ENCODE results near the gene TBX1. TPM values are rescaled to one million over a fixed set of nuclear protein-coding genes. Genes with fewer than 3 reads are reported as not detected.

The TBX1 gene
- total and polyA plus RNA-seq, 2 of the 13 experiments (the other 11 are each of a cell fraction or from before 2014, with no cell fraction given) = not detected

DNA sequence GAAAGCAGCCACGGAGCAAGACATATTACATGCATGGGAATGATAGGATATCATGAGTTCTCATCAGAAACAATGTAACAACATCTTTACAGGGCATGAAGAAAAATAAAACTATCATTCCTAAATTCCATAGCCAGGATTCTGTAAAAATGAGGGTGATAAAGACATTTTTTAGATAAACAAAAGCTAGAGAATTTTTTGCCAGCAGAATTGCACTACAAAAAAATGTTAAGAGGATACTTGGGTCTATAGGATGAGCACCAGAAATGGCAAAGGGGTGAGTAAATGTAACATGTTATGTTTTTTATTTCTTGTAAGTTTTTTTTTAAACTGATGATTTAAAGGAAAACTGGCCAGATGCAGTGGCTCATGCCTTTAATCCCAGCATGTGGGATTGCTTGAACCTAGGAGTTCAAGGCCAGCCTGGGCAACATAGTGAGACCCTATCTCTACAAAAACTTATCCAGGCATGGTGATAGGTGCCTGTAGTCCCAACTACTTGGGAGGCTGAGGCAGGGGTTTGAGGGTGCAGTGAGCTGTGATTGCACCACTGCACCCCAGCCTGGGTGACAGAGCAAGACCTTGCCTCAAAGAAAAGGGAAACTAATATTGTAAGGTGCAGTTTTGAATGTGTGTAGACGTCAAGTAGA is 33.2 kb downstream of the TBX1 start:
- Histone ChIP-seq H3K36me3 (replicated peaks in 1 of 2; ENCODE audit: control insufficient read depth in 1 of 2, insufficient read depth in 2 of 2, low read length in 2 of 2) (no peaks in the 10 kb centered on the region), H3K4me2 (ENCODE audit: low read depth, low read length) (no peak overlapping the region), H3K4me3 (replicated peaks in 1 of 3; ENCODE audit: insufficient read depth in 1 of 3, low read depth in 2 of 3, low read length in 3 of 3) (no peak overlapping the region), H3K4me1 (ENCODE audit: insufficient read depth, low read length) (peaks cover 7% of the 10 kb centered on the region; the same call in 1 of the 2 replicates), H3K79me2 (ENCODE audit: insufficient read depth, low read length) (no peaks in the 10 kb centered on the region), H2AFZ (ENCODE audit: low read length) (no peak overlapping the region), H3K27ac (ENCODE audit: extremely low read length, insufficient read depth, low read length) (no peak overlapping the region), H3K9ac (ENCODE audit: insufficient read depth, low read depth, low read length) (no peak overlapping the region), H4K20me1 (ENCODE audit: insufficient read depth, low read length) (no peaks in the 10 kb centered on the region), H3K27me3 (ENCODE audit: control insufficient read depth in 1 of 2, insufficient read depth in 2 of 2, low read length in 2 of 2) (no peaks in the 10 kb centered on the region), H3K9me3 (ENCODE audit: low read length) (no peaks in the 10 kb centered on the region)
- FAIRE-seq (no peak), ATAC-seq (no peak), DNase-seq (ENCODE audit: low spot score) (no peak)
- BruUV-seq (replicated peaks) = no TSS peak
- WGBS (ENCODE audit: low lambda C conversion rate) = 43% methylated on average over 2 of the region's 2 CpGs
- TF ChIP-seq, protein P1, sequence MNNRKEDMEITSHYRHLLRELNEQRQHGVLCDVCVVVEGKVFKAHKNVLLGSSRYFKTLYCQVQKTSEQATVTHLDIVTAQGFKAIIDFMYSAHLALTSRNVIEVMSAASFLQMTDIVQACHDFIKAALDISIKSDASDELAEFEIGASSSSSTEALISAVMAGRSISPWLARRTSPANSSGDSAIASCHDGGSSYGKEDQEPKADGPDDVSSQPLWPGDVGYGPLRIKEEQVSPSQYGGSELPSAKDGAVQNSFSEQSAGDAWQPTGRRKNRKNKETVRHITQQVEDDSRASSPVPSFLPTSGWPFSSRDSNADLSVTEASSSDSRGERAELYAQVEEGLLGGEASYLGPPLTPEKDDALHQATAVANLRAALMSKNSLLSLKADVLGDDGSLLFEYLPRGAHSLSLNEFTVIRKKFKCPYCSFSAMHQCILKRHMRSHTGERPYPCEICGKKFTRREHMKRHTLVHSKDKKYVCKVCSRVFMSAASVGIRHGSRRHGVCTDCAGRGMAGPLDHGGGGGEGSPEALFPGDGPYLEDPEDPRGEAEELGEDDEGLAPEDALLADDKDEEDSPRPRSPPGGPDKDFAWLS (CRISPR knock-in tag; IDR thresholded peaks at IDR 0.05; ENCODE audit: borderline replicate concordance) = no peak
- TF ChIP-seq FOXO1 (CRISPR knock-in tag; IDR thresholded peaks at IDR 0.05) (no peak), ZNF230 (CRISPR knock-in tag; IDR thresholded peaks at IDR 0.05) (no peak), DMAP1 (CRISPR knock-in tag; IDR thresholded peaks at IDR 0.05) (no peak), MATR3 (CRISPR knock-in tag; IDR thresholded peaks at IDR 0.05) (no peak), ADNP (CRISPR knock-in tag; IDR thresholded peaks at IDR 0.05) (no peak), ESRRA (CRISPR knock-in tag; IDR thresholded peaks at IDR 0.05; ENCODE audit: low read depth) (no peak), RARG (CRISPR knock-in tag; IDR thresholded peaks at IDR 0.05; ENCODE audit: low read depth) (no peak), ZNF33B (CRISPR knock-in tag; IDR thresholded peaks at IDR 0.05) (no peak), MIER2 (CRISPR knock-in tag; IDR thresholded peaks at IDR 0.05) (no peak)
- TF ChIP-seq, protein P2, sequence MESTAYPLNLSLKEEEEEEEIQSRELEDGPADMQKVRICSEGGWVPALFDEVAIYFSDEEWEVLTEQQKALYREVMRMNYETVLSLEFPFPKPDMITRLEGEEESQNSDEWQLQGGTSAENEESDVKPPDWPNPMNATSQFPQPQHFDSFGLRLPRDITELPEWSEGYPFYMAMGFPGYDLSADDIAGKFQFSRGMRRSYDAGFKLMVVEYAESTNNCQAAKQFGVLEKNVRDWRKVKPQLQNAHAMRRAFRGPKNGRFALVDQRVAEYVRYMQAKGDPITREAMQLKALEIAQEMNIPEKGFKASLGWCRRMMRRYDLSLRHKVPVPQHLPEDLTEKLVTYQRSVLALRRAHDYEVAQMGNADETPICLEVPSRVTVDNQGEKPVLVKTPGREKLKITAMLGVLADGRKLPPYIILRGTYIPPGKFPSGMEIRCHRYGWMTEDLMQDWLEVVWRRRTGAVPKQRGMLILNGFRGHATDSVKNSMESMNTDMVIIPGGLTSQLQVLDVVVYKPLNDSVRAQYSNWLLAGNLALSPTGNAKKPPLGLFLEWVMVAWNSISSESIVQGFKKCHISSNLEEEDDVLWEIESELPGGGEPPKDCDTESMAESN (CRISPR knock-in tag; conservative IDR thresholded peaks at IDR 0.05) = no peak
- TF ChIP-seq, protein P3, sequence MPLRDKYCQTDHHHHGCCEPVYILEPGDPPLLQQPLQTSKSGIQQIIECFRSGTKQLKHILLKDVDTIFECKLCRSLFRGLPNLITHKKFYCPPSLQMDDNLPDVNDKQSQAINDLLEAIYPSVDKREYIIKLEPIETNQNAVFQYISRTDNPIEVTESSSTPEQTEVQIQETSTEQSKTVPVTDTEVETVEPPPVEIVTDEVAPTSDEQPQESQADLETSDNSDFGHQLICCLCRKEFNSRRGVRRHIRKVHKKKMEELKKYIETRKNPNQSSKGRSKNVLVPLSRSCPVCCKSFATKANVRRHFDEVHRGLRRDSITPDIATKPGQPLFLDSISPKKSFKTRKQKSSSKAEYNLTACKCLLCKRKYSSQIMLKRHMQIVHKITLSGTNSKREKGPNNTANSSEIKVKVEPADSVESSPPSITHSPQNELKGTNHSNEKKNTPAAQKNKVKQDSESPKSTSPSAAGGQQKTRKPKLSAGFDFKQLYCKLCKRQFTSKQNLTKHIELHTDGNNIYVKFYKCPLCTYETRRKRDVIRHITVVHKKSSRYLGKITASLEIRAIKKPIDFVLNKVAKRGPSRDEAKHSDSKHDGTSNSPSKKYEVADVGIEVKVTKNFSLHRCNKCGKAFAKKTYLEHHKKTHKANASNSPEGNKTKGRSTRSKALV (CRISPR knock-in tag; IDR thresholded peaks at IDR 0.05) = no peak
- TF ChIP-seq, protein P4, sequence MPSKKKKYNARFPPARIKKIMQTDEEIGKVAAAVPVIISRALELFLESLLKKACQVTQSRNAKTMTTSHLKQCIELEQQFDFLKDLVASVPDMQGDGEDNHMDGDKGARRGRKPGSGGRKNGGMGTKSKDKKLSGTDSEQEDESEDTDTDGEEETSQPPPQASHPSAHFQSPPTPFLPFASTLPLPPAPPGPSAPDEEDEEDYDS (CRISPR knock-in tag; IDR thresholded peaks at IDR 0.05) = no peak
- TF ChIP-seq, protein P5, sequence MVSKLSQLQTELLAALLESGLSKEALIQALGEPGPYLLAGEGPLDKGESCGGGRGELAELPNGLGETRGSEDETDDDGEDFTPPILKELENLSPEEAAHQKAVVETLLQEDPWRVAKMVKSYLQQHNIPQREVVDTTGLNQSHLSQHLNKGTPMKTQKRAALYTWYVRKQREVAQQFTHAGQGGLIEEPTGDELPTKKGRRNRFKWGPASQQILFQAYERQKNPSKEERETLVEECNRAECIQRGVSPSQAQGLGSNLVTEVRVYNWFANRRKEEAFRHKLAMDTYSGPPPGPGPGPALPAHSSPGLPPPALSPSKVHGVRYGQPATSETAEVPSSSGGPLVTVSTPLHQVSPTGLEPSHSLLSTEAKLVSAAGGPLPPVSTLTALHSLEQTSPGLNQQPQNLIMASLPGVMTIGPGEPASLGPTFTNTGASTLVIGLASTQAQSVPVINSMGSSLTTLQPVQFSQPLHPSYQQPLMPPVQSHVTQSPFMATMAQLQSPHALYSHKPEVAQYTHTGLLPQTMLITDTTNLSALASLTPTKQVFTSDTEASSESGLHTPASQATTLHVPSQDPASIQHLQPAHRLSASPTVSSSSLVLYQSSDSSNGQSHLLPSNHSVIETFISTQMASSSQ (IDR thresholded peaks at IDR 0.05; ENCODE audit: low read depth) = no peak
- TF ChIP-seq, protein P5 (CRISPR knock-in tag; IDR thresholded peaks at IDR 0.05; ENCODE audit: borderline replicate concordance) = no peak
- POLR2A ChIA-PET = no interaction called here
- in situ Hi-C loops (cut with HindIII; ENCODE audit: extremely low pct_ligation_motif_present, low pct_unique_long_range_greater_than_20kb) (no loop called here), intact Hi-C loops (cut with micrococcal nuclease; ENCODE audit: unreplicated experiment) (no loop called here)
- CTCF ChIA-PET (ENCODE audit: low intra/inter-chr PET ratio, low total read pairs) = no interaction called here
